Skeletal muscle tissue (tissue), 4 donors: ENCODE data around the gene CERCAM. TPM values are rescaled to one million over a fixed set of nuclear protein-coding genes. Genes with fewer than 3 reads are reported as not detected.
"Not testable (repeated sequence)": the region's sequence is repeated elsewhere in the genome, so short reads cannot be mapped to it uniquely, and the experiment has no call there.

Source experiments
- H3K27ac ChIP-seq: one replicate; pipeline ENCODE4 v1.7.0; 2013; ENCODE audit warnings: mild to moderate bottlenecking, low read depth, low read length, inconsistent platforms
- H3K27me3 ChIP-seq, 3 donors: one replicate each; pipeline ENCODE4 v1.7.0; 2013; ENCODE audit warnings: low read length in 3 of 3; ENCODE audit not compliant: control insufficient read depth in 3 of 3, insufficient read depth in 3 of 3
- H3K36me3 ChIP-seq, 3 donors: one replicate each; pipeline ENCODE4 v1.7.0; 2013; ENCODE audit warnings: low read length in 3 of 3; ENCODE audit not compliant: control insufficient read depth in 3 of 3, insufficient read depth in 3 of 3
- H3K4me1 ChIP-seq, 3 donors: one replicate each; pipeline ENCODE4 v1.7.0; 2013; ENCODE audit warnings: low read length in 3 of 3, mild to moderate bottlenecking in 3 of 3; ENCODE audit not compliant: control insufficient read depth in 3 of 3, insufficient read depth in 3 of 3
- H3K4me3 ChIP-seq, 3 donors: one replicate each; pipeline ENCODE4 v1.7.0; 2013; ENCODE audit warnings: low read length in 3 of 3
- H3K9ac ChIP-seq, 3 donors: one replicate each; pipeline ENCODE4 v1.7.0; 2013; ENCODE audit warnings: low read length in 3 of 3, mild to moderate bottlenecking in 3 of 3, moderate library complexity in 2 of 3, low read depth in 1 of 3
- H3K9me3 ChIP-seq, 3 donors: one replicate each; pipeline ENCODE4 v1.7.0; 2013; ENCODE audit warnings: low read length in 3 of 3; ENCODE audit not compliant: control insufficient read depth in 3 of 3
- total RNA-seq: library from RNA; depleted of rRNA; stranded (reverse); fragments of >200 nt; gene quantifications from one replicate; pipeline ENCODE4 v1.2.3, GENCODE V29; 2014
- donor health status: Osteomylitis.

Gene CERCAM
- total RNA-seq, 1 donor from 2014 or later: 33.4 TPM

DNA sequence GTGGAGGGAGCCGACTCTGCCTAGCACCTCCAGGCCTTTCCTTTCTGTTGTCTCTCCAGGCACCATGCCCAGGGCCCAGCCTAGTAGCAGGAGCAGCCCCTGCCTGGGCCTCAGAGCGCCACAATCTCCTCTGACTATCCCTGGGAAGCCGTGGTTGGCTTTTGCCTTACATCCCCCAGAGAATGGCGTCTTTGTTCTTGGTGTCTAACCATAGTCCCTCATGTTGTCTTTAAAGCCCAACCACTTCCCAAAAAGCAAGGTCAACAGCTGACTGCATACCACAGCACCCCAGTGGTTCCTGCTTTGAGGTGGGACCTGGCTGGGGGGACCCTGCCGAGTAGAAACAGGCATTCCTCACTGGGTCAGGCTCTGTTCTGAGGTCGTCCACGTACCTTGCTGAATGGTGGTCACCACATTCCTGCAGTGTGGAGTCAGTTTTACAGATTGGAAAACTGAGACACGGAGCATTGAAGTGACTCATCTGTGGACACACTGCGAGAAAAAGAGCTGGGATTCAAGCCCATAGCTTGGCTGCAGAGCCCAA, 13.7 kb upstream of the CERCAM start:
- peaks cover 7 to 30% (median 27%) of the 10 kb centered on the region in 3 donors for H3K27me3 ChIP-seq
- no peaks in the 10 kb centered on the region for H3K36me3 ChIP-seq
- no peak overlapping the region for H3K9ac ChIP-seq
- H3K9me3 ChIP-seq: no peaks in the 10 kb centered on the region
- no peak overlapping the region for H3K4me3 ChIP-seq
- no peak overlapping the region for H3K27ac ChIP-seq
- peaks cover 0 to 9% (median under 1%) of the 10 kb centered on the region in 3 donors for H3K4me1 ChIP-seq

DNA sequence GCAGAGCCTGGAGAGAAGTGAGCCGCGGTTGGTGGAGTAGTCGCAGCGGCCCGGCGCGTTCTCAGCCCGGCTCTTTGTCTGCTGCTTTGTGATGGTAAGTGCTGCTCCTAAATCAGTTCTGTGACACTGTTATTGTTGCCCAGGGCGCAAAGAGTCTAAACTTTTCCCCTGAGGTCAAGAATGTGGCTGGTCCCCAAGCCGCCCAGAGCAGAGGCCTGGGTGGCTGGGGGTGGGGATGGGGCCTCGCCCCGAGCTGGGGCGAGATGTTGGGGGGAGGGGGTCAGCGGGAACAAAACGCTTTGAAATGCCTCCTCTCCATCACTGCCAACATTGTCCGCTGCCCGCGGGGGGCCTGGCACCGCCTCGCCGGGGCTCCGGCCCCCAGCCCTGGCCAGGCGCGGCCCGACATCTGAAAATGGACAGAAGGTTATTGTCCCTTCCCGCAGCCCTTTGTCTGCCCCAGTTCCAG, 11.7 kb upstream of the CERCAM start:
- Histone ChIP-seq H3K36me3 (no peaks in the 10 kb centered on the region), H3K4me1 (peaks cover 0 to 9% (median 4%) of the 10 kb centered on the region in 3 donors), H3K27me3 (peaks cover 14 to 41% (median 30%) of the 10 kb centered on the region in 3 donors), H3K9ac (no peak overlapping the region), H3K27ac (no peak overlapping the region), H3K9me3 (no peaks in the 10 kb centered on the region), H3K4me3 (no peak overlapping the region)

DNA sequence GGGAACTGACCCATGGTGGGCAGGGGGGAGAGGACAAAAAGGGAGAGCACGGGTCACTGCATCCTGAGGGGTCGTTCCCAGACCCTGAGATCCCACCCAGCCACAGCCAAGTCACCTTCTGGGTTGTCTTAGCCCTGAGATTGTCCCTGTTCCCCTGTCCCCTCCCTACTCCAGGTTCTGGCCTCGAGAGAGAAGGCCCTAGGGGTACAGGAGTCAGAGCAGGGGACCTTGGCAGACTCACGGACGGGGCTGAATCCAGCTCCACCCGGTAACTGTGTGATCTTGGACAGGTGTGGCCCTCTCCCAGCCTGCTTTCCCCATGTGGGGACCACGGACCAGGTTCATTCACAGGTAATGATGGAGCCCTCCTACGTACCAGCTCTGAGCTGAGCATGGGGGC, 11.2 kb upstream of the CERCAM start:
- Histone ChIP-seq H3K9ac (no peak overlapping the region), H3K4me1 (peaks cover 0 to 9% (median 4%) of the 10 kb centered on the region in 3 donors), H3K36me3 (no peaks in the 10 kb centered on the region), H3K27me3 (peaks cover 14 to 45% (median 31%) of the 10 kb centered on the region in 3 donors), H3K4me3 (no peak overlapping the region), H3K9me3 (no peaks in the 10 kb centered on the region), H3K27ac (no peak overlapping the region)

DNA sequence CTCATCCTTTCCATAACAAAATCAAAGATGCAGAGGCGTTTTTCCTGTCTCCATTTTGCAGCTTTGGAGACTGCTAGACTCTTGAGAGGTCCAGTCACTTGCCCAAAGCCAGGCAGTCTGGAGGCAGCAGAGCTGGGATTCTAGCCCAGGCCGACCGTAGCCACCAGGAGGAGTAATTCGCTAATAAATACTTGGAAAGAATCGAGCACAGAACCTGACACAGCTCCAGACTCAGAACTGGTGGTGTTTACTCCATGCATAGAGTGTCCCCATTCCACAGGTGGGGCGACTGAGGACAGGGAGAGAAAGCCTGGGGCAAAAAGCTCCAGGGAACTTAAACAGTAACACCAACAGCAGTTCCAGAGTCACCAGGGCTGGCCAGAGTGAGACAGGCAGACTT, 10.7 kb upstream of the CERCAM start:
- no peak overlapping the region for H3K27ac ChIP-seq
- H3K27me3 ChIP-seq: peaks cover 14 to 51% (median 37%) of the 10 kb centered on the region in 3 donors
- peaks cover 0 to 9% (median 4%) of the 10 kb centered on the region in 3 donors for H3K4me1 ChIP-seq
- no peak overlapping the region for H3K9ac ChIP-seq
- H3K36me3 ChIP-seq: no peaks in the 10 kb centered on the region
- no peaks in the 10 kb centered on the region for H3K9me3 ChIP-seq
- H3K4me3 ChIP-seq: no peak overlapping the region

DNA sequence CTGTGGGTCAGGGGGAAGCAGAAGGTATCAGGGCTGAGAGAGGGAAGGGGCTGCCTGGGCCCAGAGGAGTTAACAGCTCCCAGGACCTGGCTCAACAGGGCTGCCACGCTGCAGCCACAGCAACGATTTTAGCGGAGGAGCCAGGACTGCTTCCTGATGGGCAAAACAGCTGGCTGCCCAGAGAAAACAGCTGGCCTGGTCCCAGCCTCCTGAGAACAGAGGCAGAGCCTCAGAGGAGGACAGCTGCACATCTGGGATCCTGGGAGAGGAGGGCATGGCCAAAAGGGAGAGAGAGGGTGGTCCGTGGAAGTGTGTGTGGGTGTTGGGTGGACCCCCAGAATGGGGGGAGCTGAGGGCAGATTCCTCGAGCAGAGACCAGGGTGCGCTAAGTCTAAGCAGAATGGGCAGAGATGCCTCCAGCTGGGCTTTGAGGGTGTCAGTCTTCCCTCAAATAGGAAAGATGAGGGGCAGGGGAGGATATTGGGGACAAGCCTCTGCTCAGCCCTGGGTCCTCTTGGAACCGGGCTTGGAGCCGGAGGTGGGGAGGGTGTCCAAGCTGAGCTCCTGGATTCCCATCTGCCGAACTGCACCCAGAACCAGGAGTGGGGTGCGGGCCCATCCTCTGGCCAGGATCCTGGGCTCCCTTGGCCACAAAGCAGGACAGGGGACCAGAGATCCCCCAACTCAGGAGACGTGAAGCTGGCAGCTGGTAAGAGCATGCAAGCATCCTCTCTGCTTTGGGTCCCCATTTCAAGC, 9.1 kb upstream of the CERCAM start:
- Histone ChIP-seq H3K27ac (no peak overlapping the region), H3K9ac (no peak overlapping the region), H3K9me3 (no peaks in the 10 kb centered on the region), H3K36me3 (no peaks in the 10 kb centered on the region), H3K27me3 (peaks cover 20 to 50% (median 45%) of the 10 kb centered on the region in 3 donors), H3K4me1 (peaks cover 0 to 9% (median 4%) of the 10 kb centered on the region in 3 donors), H3K4me3 (no peak overlapping the region)

DNA sequence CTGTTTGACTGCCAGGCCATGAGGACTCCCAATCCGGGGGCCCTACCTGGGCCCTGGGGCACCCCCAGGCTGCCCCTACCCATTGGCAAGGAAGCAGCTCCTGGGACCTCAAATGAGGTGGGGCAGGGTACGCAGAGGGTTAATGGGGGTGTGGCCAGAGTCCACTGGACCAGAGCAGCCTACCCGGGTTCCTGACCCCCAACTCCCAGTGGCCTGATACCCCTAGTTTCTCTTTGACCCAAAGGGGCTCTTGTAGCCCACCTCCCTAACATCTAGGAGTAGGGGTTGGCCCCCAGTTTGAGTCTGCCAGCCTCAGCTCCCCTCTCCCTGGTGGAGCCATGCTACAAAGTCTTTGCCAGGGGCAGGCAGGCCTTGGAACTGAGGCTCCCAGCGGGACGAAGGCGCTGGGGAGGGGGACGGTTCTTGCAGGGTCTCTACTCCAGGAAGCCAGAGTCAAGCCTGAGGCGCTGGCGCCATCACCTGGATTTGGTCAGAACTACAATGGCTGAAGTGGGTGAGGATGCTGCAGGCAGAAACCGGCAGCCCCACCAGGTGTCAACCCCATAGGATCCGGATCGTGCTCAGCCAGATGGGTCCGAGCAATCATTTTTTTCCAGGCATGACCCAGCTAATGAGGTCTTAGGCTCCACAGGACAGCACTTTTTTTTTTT, 8.4 kb upstream of the CERCAM start:
- Histone ChIP-seq H3K9me3 (no peaks in the 10 kb centered on the region), H3K27me3 (peaks cover 24 to 49% (median 39%) of the 10 kb centered on the region in 3 donors), H3K4me1 (peaks cover 0 to 9% (median 4%) of the 10 kb centered on the region in 3 donors), H3K36me3 (no peaks in the 10 kb centered on the region), H3K9ac (no peak overlapping the region), H3K4me3 (no peak overlapping the region), H3K27ac (no peak overlapping the region)

DNA sequence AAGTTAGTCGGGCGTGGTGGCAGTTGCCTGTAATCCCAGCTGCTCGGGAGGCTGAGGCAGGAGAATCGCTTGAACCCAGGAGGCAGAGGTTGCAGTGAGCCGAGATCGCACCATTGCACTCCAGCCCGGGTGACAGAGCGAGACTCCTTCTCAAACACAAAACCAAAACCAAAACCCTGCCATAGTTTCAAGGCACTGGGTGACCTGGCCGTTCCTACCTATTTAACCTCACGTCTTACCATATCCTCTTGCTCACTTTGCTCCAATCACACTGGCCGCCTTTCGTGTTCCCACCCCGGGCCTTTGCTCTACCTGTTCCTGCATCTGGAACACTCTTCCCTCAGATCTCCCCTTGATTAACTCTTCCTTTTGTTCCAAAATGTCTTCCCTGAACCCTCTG, 6.9 kb upstream of the CERCAM start:
- not testable (repeated sequence) for H3K27ac ChIP-seq, H3K4me1 ChIP-seq, H3K9me3 ChIP-seq

DNA sequence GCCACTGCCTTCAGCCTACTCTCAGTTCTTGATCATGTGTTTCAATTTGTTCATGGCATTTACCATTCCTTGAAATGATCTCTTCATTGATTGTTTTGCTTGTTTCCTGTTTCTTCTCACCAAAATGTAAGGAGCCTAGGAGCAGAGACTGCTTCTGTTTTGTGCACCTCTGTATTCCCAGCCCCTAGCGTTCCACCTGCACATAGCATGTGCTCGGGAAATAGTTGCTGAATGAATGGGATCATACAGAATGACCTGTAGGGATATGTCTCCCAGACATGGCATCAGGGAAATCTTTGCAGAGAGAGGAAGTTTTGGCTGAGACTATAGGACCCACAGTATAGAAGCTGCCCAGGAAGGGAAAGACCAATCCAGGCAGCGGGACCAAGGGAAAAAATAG, 6.2 kb upstream of the CERCAM start:
- Histone ChIP-seq H3K27me3 (peaks cover 20 to 50% (median 35%) of the 10 kb centered on the region in 3 donors), H3K9ac (no peak overlapping the region), H3K4me1 (peaks cover 7 to 12% (median 11%) of the 10 kb centered on the region in 3 donors)

More for the DNA sequence above, 6.9 kb upstream of the CERCAM start:
- peaks cover 22 to 44% (median 32%) of the 10 kb centered on the region in 3 donors for H3K27me3 ChIP-seq
- not testable (repeated sequence) for H3K36me3 ChIP-seq, H3K9ac ChIP-seq, H3K4me3 ChIP-seq

DNA sequence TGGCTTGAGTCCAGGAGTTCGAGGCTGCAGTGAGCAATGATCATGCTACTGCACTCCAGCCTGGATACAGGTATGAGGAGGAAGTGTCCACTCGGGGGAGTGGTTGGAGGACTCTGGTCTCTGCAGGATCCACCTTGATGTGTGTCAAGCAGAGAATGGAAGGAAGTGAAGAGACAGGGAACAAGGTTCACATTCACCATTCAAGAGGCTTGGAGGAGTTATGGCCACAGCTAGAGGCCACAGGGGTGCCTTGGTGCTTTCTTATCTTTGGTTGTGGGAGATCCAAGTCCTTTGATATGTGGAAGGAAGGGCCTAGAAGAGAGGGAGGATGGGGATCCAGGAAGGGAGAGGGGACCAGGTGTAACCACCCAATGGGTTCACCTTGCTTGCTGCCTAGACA, 5.4 kb upstream of the CERCAM start:
- Histone ChIP-seq H3K9ac (no peak overlapping the region), H3K9me3 (no peaks in the 10 kb centered on the region), H3K27ac (no peak overlapping the region), H3K36me3 (no peaks in the 10 kb centered on the region), H3K4me1 (peaks cover 13 to 14% (median 14%) of the 10 kb centered on the region in 3 donors), H3K27me3 (peaks cover 20 to 52% (median 30%) of the 10 kb centered on the region in 3 donors), H3K4me3 (no peak overlapping the region)

More for the DNA sequence above, 6.2 kb upstream of the CERCAM start:
- no peaks in the 10 kb centered on the region for H3K36me3 ChIP-seq
- H3K9me3 ChIP-seq: no peaks in the 10 kb centered on the region
- H3K4me3 ChIP-seq: no peak overlapping the region
- H3K27ac ChIP-seq: no peak overlapping the region

DNA sequence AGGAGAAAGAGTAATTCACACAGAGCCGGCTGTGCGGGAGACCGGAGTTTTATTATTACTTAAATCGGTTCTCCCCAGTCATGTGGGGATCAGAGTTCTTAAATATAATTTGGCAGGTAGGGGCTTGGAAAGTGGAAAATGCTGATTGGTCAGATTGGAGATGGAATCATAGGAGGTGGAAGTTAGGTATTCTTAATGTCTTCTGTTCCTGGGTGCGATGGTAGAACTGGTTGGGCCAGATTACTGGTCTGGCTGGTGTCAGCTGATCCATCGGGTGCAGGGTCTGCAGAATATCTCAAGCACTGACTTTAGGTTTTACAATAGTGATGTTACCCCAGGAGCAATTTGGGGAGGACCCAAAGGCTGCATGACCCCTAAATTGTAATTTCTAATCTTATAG, 4.6 kb upstream of the CERCAM start:
- Histone ChIP-seq H3K9me3 (no peaks in the 10 kb centered on the region), H3K36me3 (no peaks in the 10 kb centered on the region)

More for the DNA sequence above, 4.6 kb upstream of the CERCAM start:
- no peak overlapping the region for H3K4me3 ChIP-seq
- H3K27me3 ChIP-seq: peaks cover 20 to 52% (median 30%) of the 10 kb centered on the region in 3 donors
- H3K27ac ChIP-seq: no peak overlapping the region
- H3K9ac ChIP-seq: no peak overlapping the region
- H3K4me1 ChIP-seq: peaks cover 14 to 18% (median 15%) of the 10 kb centered on the region in 3 donors
